ENCODE data around the gene SNX18. TPM values are rescaled to one million over a fixed set of nuclear protein-coding genes. Genes with fewer than 3 reads are reported as not detected.

The SNX18 gene
- total RNA-seq, result 23.1 and 37.1 TPM in 2 replicates

GRCh38 chr5:54517512-54518145 is at the start of gene SNX18:
SNX18 (plus strand) TSS chr5:54517759; CDS start chr5:54517953, 194 bp downstream.

Other genes starting within 250 kb of the SNX18 start
- gene ARL15, start 207.2 kb upstream of the SNX18 start, total RNA-seq, result 13.0 and 17.2 TPM in 2 replicates
- not detected in 2 replicates for gene HSPB3, start 62.1 kb upstream of the SNX18 start, total RNA-seq

All from mesangial cell (primary cell).